A549 (cell line): ENCODE data around the gene MAPK12. TPM values are rescaled to one million over a fixed set of nuclear protein-coding genes. Genes with fewer than 3 reads are reported as not detected.

ENCODE experiments used
- ATAC-seq, 2 experiments: fragments of 200-7000 bp in 1 of 2; fragments of >200 bp in 1 of 2; cut with Nextera tagmentation in 1 of 2; cut with Tn5 transposase in 1 of 2; 3 replicates each; pipeline versions ENCODE4 v1.8.0 to v1.9.1; 2018 to 2020; ENCODE audit warnings: mild to moderate bottlenecking in 1 of 2, moderate library complexity in 1 of 2
- CTCF ChIA-PET: fragments of 300-600 bp; sonication (Branson Sonifier 250); formaldehyde crosslinking; extraction: SDS; loops from one replicate; lab custom pipeline; 2021; ENCODE audit warnings: antibody characterized with exemption, inconsistent platforms; lab: Yijun Ruan, JAX
- POLR2A ChIA-PET: fragments of 350-600 bp; formaldehyde crosslinking; extraction: SDS; loops from one replicate; lab custom pipeline; 2021; ENCODE audit warnings: antibody characterized with exemption, inconsistent platforms; lab: Yijun Ruan, JAX
- DNase-seq, 2 experiments: peaks; one replicate each; pipeline versions ENCODE4 v3.0.0 to v3.0.0-alpha.2; 2011 to 2016; ENCODE audit warnings: low read depth in 1 of 2, low spot score in 1 of 2
- FAIRE-seq: peaks from 2 replicates; lab custom pipeline; 2011; peaks lifted over from hg19 to GRCh38; lab: Jason Lieb, UNC
- H3K27ac ChIP-seq, 2 experiments: fragments of >200 bp; sonication (Bioruptor Twin); formaldehyde crosslinking; 3 replicates each; pipeline ENCODE4 v1.5.1; 2016 to 2017
- H3K4me1 ChIP-seq: fragments of >200 bp; sonication (Bioruptor Twin); formaldehyde crosslinking; 3 replicates; pipeline ENCODE4 v1.6.1; 2016
- H3K4me2 ChIP-seq: fragments of >200 bp; sonication (Bioruptor Twin); formaldehyde crosslinking; 3 replicates; pipeline ENCODE4 v1.6.1; 2016
- H3K4me3 ChIP-seq: fragments of >200 bp; sonication (Bioruptor Twin); formaldehyde crosslinking; 3 replicates; pipeline ENCODE4 v1.5.1; 2016
- H3K9me3 ChIP-seq: fragments of >200 bp; sonication (Bioruptor Twin); formaldehyde crosslinking; 3 replicates; pipeline ENCODE4 v1.6.1; 2016
- BHLHE40 ChIP-seq: IDR thresholded peaks from 2 replicates; pipeline ENCODE4 v1.6.1; 2012; ENCODE audit warnings: low read depth, low read length, inconsistent platforms
- CHD2 ChIP-seq: fragments of 150-350 bp; IDR thresholded peaks from 2 replicates; pipeline ENCODE4 v1.6.1; 2014; ENCODE audit warnings: low read length; ENCODE audit not compliant: partially characterized antibody
- EP300 ChIP-seq, 2 experiments: fragments of >200 bp; sonication (Bioruptor Twin); formaldehyde crosslinking; IDR thresholded peaks; 2 replicates in 1 of 2; 3 replicates in 1 of 2; pipeline ENCODE4 v1.6.1; 2016 to 2017
- HDAC2 ChIP-seq: fragments of 200-600 bp; sonication (generic); IDR thresholded peaks from 2 replicates; pipeline ENCODE4 v1.6.1; 2016
- HOXB13 ChIP-seq: fragments of 250-450 bp; sonication (Bioruptor Pico); IDR thresholded peaks from 2 replicates; pipeline ENCODE4 v1.5.0; 2020; ENCODE audit warnings: low read depth, mild to moderate bottlenecking, moderate library complexity
- JUNB ChIP-seq: fragments of >200 bp; sonication (Bioruptor Twin); formaldehyde crosslinking; IDR thresholded peaks from 2 replicates; pipeline ENCODE4 v1.6.1; 2016
- MAFK ChIP-seq: fragments of 450-650 bp; IDR thresholded peaks from 2 replicates; pipeline ENCODE4 v1.6.1; 2014; ENCODE audit not compliant: partially characterized antibody
- MAZ ChIP-seq: fragments of 150-350 bp; IDR thresholded peaks from 2 replicates; pipeline ENCODE4 v1.6.1; 2014; ENCODE audit warnings: antibody characterized with exemption, low read depth, low read length, borderline replicate concordance
- PHF8 ChIP-seq: fragments of 200-600 bp; sonication (generic); IDR thresholded peaks from 2 replicates; pipeline ENCODE4 v1.6.1; 2016; ENCODE audit warnings: low read depth, mild to moderate bottlenecking, antibody characterized with exemption, moderate library complexity, borderline replicate concordance
- RAD21 ChIP-seq, 2 experiments: fragments of >200 bp in 1 of 2; sonication (Bioruptor Twin) in 1 of 2; formaldehyde crosslinking in 1 of 2; IDR thresholded peaks in 1 of 2; conservative IDR thresholded peaks in 1 of 2; 2 replicates in 1 of 2; 3 replicates in 1 of 2; pipeline ENCODE4 v1.6.1; 2012 to 2018; ENCODE audit warnings: inconsistent platforms in 1 of 2
- RFX5 ChIP-seq: fragments of 450-650 bp; IDR thresholded peaks from 2 replicates; pipeline ENCODE4 v1.7.1; 2014; ENCODE audit warnings: antibody characterized with exemption, mild to moderate bottlenecking, moderate library complexity
- TP53 ChIP-seq: fragments of 250-450 bp; sonication (Bioruptor Pico); IDR thresholded peaks from 2 replicates; pipeline ENCODE4 v1.5.0; 2021; ENCODE audit warnings: mild to moderate bottlenecking, moderate library complexity
- ZNF302 ChIP-seq: fragments of 250-450 bp; sonication (Bioruptor Pico); IDR thresholded peaks from 2 replicates; pipeline ENCODE4 v1.9.0; 2021; ENCODE audit warnings: inconsistent platforms, mild to moderate bottlenecking, moderate library complexity
- WGBS: methylation state at CpG from one replicate; pipeline ENCODE4 v1.1.6; 2017; ENCODE audit errors: missing lambda C conversion rate; 5-methylcytosine and 5-hydroxymethylcytosine counted together
- polyA plus RNA-seq, 4 experiments: library from polyadenylated mRNA; depleted of rRNA in 3 of 4; stranded (reverse); fragments of >200 nt; fragmentation: RNase III in 1 of 4; extraction: RNeasy Plus Mini Kit Qiagen cat#74134 plus additional on column Dnase treatment in 1 of 4; gene quantifications; 2 replicates in 3 of 4; 3 replicates in 1 of 4; pipeline ENCODE4 v1.2.3, GENCODE V29; 2011 to 2017
- TF ChIP-seq, protein P1 (sequence below): IDR thresholded peaks from 2 replicates; pipeline ENCODE4 v1.6.1; 2012
- TF ChIP-seq, protein P2 (sequence below): fragments of 150-350 bp; IDR thresholded peaks from 2 replicates; pipeline ENCODE4 v1.6.1; 2014; ENCODE audit warnings: low read depth, mild to moderate bottlenecking, low read length
- TF ChIP-seq, protein P3 (sequence below): fragments of >200 bp; sonication (Bioruptor Twin); formaldehyde crosslinking; IDR thresholded peaks from 2 replicates; pipeline ENCODE4 v1.6.1; 2016
- TF ChIP-seq, protein P4 (sequence below): fragments of 250-450 bp; sonication (Bioruptor Pico); IDR thresholded peaks from 2 replicates; pipeline ENCODE4 v1.5.0; 2021; ENCODE audit warnings: mild to moderate bottlenecking, moderate library complexity, borderline replicate concordance
- TF ChIP-seq, protein P5 (sequence below): fragments of >200 bp; sonication (Bioruptor Twin); formaldehyde crosslinking; IDR thresholded peaks from 3 replicates; pipeline ENCODE4 v1.6.1; 2016
- TF ChIP-seq, protein P6 (sequence below): fragments of 200-600 bp; sonication (generic); IDR thresholded peaks from 2 replicates; pipeline ENCODE4 v1.6.1; 2016; ENCODE audit warnings: antibody characterized with exemption, mild to moderate bottlenecking, moderate library complexity

Gene MAPK12
- polyA plus RNA-seq, 2 of the 4 experiments (the other 2 are of a cell fraction), result 12.5 to 25.8 TPM

DNA sequence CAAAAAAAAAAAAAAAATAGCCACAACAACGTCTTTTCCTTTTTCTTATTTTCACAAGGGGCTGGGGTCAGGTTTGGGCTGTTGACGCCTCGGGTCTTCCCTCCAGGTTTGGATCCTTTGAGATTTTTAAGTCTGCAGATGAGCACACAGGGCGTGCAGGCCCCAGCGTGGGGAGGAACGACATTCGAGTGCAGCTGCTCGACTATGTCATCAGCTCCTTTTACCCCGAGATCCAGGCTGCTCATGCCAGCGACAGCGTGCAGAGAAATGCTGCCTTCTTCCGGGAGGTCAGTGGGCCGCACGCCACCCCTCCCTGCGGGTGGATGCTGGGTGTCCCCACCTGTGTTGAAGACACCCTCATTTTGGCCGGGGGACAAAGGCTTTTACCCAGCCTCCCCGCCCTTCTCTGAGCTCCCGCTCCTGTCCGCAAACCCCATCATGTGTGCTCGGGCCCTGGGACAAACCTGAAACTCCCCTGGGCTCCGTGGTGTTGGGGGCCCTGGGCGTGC lies 53.0 kb downstream of the MAPK12 start:
- POLR2A ChIA-PET, result interaction anchor here (0.7 kb wide), 1 partner anchor 59 kb away, joined by 5 read pairs; no protein-coding TSS in a partner anchor
- CTCF ChIA-PET, result interaction anchor here (0.8 to 4.6 kb wide), 5 partner anchors 19 to 65 kb away, joined by 3 to 32 read pairs (median 4); no protein-coding TSS in a partner anchor
- TF ChIP-seq TP53 (CRISPR knock-in tag) (no peak), EP300 (IDR thresholded peaks at IDR 0.05) (no peak), MAFK (no peak), PHF8 (no peak), MAZ (no peak), HDAC2 (no peak), JUNB (no peak), CHD2 (no peak)
- TF ChIP-seq, protein P1, sequence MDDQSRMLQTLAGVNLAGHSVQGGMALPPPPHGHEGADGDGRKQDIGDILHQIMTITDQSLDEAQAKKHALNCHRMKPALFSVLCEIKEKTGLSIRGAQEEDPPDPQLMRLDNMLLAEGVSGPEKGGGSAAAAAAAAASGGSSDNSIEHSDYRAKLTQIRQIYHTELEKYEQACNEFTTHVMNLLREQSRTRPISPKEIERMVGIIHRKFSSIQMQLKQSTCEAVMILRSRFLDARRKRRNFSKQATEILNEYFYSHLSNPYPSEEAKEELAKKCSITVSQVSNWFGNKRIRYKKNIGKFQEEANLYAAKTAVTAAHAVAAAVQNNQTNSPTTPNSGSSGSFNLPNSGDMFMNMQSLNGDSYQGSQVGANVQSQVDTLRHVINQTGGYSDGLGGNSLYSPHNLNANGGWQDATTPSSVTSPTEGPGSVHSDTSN, result no peak
- TF ChIP-seq, protein P2, sequence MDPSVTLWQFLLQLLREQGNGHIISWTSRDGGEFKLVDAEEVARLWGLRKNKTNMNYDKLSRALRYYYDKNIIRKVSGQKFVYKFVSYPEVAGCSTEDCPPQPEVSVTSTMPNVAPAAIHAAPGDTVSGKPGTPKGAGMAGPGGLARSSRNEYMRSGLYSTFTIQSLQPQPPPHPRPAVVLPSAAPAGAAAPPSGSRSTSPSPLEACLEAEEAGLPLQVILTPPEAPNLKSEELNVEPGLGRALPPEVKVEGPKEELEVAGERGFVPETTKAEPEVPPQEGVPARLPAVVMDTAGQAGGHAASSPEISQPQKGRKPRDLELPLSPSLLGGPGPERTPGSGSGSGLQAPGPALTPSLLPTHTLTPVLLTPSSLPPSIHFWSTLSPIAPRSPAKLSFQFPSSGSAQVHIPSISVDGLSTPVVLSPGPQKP, result no peak
- TF ChIP-seq, protein P3, sequence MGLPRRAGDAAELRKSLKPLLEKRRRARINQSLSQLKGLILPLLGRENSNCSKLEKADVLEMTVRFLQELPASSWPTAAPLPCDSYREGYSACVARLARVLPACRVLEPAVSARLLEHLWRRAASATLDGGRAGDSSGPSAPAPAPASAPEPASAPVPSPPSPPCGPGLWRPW, result no peak
- TF ChIP-seq, protein P4, sequence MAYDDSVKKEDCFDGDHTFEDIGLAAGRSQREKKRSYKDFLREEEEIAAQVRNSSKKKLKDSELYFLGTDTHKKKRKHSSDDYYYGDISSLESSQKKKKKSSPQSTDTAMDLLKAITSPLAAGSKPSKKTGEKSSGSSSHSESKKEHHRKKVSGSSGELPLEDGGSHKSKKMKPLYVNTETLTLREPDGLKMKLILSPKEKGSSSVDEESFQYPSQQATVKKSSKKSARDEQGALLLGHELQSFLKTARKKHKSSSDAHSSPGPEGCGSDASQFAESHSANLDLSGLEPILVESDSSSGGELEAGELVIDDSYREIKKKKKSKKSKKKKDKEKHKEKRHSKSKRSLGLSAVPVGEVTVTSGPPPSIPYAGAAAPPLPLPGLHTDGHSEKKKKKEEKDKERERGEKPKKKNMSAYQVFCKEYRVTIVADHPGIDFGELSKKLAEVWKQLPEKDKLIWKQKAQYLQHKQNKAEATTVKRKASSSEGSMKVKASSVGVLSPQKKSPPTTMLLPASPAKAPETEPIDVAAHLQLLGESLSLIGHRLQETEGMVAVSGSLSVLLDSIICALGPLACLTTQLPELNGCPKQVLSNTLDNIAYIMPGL, result no peak
- TF ChIP-seq, protein P5, sequence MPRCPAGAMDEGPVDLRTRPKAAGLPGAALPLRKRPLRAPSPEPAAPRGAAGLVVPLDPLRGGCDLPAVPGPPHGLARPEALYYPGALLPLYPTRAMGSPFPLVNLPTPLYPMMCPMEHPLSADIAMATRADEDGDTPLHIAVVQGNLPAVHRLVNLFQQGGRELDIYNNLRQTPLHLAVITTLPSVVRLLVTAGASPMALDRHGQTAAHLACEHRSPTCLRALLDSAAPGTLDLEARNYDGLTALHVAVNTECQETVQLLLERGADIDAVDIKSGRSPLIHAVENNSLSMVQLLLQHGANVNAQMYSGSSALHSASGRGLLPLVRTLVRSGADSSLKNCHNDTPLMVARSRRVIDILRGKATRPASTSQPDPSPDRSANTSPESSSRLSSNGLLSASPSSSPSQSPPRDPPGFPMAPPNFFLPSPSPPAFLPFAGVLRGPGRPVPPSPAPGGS, result no peak
- TF ChIP-seq, all 56 proteins: peak for 0
- WGBS, result 90% methylated on average over 16 of the region's 22 CpGs
- no peaks in the 10 kb centered on the region for H3K4me1 ChIP-seq
- ATAC-seq (no peak), FAIRE-seq (no peak), DNase-seq (no peak)
- peaks cover under 1% of the 10 kb centered on the region; the same call in 1 of the 3 replicates for H3K9me3 ChIP-seq
- H3K4me2 ChIP-seq, result no peak overlapping the region
- H3K27ac ChIP-seq, result no peak overlapping the region
- no peak overlapping the region for H3K4me3 ChIP-seq

DNA sequence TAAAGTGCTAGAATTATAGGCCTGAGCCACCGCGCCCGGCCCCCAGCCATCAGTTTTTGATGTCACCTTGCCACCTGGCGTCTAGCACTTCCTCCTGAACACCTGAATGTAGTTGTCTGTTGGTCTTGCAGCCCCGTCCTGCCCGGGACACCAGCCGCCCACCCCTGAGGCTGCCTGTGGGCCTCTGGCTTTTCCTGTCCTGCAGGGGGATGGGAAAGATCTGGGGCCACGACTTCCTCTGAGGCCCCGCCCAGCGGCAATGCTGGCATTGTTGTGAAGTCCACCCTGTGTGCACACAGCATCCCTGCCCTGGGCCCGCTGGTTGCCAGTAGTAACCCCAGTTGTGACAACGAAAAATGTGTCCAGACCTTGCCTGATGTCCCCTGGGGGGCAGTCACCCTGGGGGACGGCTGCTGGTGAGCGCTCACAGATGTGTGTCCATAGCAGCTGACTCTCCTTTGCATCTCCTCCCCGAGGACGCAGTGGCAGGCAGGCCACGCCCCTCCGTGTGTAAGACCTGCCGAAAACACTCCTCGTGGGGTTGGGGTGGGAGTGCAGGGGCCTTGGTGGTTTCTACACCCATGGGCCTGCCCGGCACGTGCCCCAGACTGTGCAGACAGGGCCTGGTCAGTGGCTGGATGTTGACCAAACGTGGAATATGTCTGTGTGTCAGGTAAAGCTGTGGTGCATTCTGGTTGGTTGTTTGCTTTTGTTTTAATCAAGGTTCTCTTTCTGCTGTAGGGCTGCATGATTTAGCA lies 53.9 kb downstream of the MAPK12 start:
- Histone ChIP-seq H3K4me1 (no peaks in the 10 kb centered on the region), H3K9me3 (peaks cover 10% of the 10 kb centered on the region; the same call in 2 of the 3 replicates), H3K27ac (no peak overlapping the region), H3K4me3 (no peak overlapping the region)
- no peak for ATAC-seq
- 92% methylated on average over 7 of the region's 23 CpGs for WGBS
- CTCF ChIA-PET, result interaction anchor here (0.6 to 4.6 kb wide), 5 partner anchors 17 to 60 kb away, joined by 3 to 32 read pairs (median 4); no protein-coding TSS in a partner anchor
- TF ChIP-seq ZNF302 (no peak), HOXB13 (CRISPR knock-in tag) (no peak), RFX5 (no peak), RAD21 (conservative IDR thresholded peaks at IDR 0.05 in 1 of 2, IDR thresholded peaks at IDR 0.05 in 1 of 2) (no peak), BHLHE40 (no peak)
- TF ChIP-seq, protein P6, sequence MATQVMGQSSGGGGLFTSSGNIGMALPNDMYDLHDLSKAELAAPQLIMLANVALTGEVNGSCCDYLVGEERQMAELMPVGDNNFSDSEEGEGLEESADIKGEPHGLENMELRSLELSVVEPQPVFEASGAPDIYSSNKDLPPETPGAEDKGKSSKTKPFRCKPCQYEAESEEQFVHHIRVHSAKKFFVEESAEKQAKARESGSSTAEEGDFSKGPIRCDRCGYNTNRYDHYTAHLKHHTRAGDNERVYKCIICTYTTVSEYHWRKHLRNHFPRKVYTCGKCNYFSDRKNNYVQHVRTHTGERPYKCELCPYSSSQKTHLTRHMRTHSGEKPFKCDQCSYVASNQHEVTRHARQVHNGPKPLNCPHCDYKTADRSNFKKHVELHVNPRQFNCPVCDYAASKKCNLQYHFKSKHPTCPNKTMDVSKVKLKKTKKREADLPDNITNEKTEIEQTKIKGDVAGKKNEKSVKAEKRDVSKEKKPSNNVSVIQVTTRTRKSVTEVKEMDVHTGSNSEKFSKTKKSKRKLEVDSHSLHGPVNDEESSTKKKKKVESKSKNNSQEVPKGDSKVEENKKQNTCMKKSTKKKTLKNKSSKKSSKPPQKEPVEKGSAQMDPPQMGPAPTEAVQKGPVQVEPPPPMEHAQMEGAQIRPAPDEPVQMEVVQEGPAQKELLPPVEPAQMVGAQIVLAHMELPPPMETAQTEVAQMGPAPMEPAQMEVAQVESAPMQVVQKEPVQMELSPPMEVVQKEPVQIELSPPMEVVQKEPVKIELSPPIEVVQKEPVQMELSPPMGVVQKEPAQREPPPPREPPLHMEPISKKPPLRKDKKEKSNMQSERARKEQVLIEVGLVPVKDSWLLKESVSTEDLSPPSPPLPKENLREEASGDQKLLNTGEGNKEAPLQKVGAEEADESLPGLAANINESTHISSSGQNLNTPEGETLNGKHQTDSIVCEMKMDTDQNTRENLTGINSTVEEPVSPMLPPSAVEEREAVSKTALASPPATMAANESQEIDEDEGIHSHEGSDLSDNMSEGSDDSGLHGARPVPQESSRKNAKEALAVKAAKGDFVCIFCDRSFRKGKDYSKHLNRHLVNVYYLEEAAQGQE, result no peak
- TF ChIP-seq, protein P5, result no peak
- TF ChIP-seq, all 56 proteins: peak for 0
- POLR2A ChIA-PET, result no interaction called here
- no peak overlapping the region for H3K4me2 ChIP-seq
- FAIRE-seq, result no peak
- no peak for DNase-seq
